Activated naive CD8-positive, alpha-beta T cell treated with anti-CD3 and anti-CD28 coated beads, Interleukin-2, amount 10 ng/mL, durations not matched to agents 7 days and 5 days (primary cell): ENCODE measurements around the gene RIT1. TPM values are rescaled to one million over a fixed set of nuclear protein-coding genes. Genes with fewer than 3 reads are reported as not detected.

Source experiments
- ATAC-seq: fragments of 150-1000 bp; cut with Tn5 transposase; one replicate; pipeline ENCODE4 v1.10.0; 2021; ENCODE audit warnings: low read depth, moderate library complexity
- POLR2A ChIA-PET: fragments of 350-600 bp; sonication (Branson Sonifier 250); formaldehyde crosslinking; loops from one replicate; lab custom pipeline; 2021; ENCODE audit warnings: antibody characterized with exemption; lab: Charles Lee
- DNase-seq: peaks from one replicate; pipeline ENCODE4 v3.0.0; 2021
- H3K27ac Mint-ChIP-seq: one replicate; pipeline ENCODE4 v1.8.0; 2022; ENCODE audit warnings: mild to moderate bottlenecking, mixed read lengths
- H3K27me3 Mint-ChIP-seq: one replicate; pipeline ENCODE4 v1.8.0; 2022; ENCODE audit warnings: mild to moderate bottlenecking, moderate library complexity, mixed read lengths
- H3K36me3 Mint-ChIP-seq: one replicate; pipeline ENCODE4 v1.8.0; 2021; ENCODE audit warnings: mild to moderate bottlenecking, mixed read lengths
- H3K4me1 Mint-ChIP-seq: one replicate; pipeline ENCODE4 v1.8.0; 2021; ENCODE audit warnings: mixed read lengths
- H3K4me3 Mint-ChIP-seq: one replicate; pipeline ENCODE4 v1.8.0; 2022; ENCODE audit warnings: mild to moderate bottlenecking, moderate library complexity, mixed read lengths
- H3K9me3 Mint-ChIP-seq: one replicate; pipeline ENCODE4 v1.8.0; 2021; ENCODE audit warnings: mixed read lengths
- total RNA-seq, 2 experiments: library from RNA; stranded (reverse); gene quantifications; one replicate each; pipeline ENCODE4 v1.2.3, GENCODE V29; 2021

The RIT1 gene
- total RNA-seq, 2 experiments from 2014 or later: 31.3 to 32.8 TPM

- POLR2A ChIA-PET: interaction anchor here (1.0 kb wide), 1 partner anchor 14 kb away, joined by 3 read pairs; no protein-coding TSS in a partner anchor
- no peaks in the 10 kb centered on the region for H3K27me3 Mint-ChIP-seq
- H3K27ac Mint-ChIP-seq: no peak overlapping the region
- DNase-seq (no peak), ATAC-seq (no peak)
- H3K4me1 Mint-ChIP-seq: no peaks in the 10 kb centered on the region
- H3K4me3 Mint-ChIP-seq: no peak overlapping the region
- no peaks in the 10 kb centered on the region for H3K9me3 Mint-ChIP-seq
- H3K36me3 Mint-ChIP-seq: no peaks in the 10 kb centered on the region
Observed at GRCh38 chr1:155882235-155882634, 28.9 kb downstream of the RIT1 start.

- POLR2A ChIA-PET: no interaction called here
- ATAC-seq (no peak), DNase-seq (no peak)
- Mint-ChIP-seq H3K27me3 (no peaks in the 10 kb centered on the region), H3K4me1 (no peaks in the 10 kb centered on the region), H3K4me3 (no peak overlapping the region), H3K36me3 (no peaks in the 10 kb centered on the region), H3K9me3 (no peaks in the 10 kb centered on the region), H3K27ac (no peak overlapping the region)
Observed at GRCh38 chr1:155880950-155881349, 30.2 kb downstream of the RIT1 start.

GRCh38 chr1:155880251-155880650 lies 30.9 kb downstream of the RIT1 start:
- ATAC-seq (no peak), DNase-seq (no peak)
- POLR2A ChIA-PET: no interaction called here
- H3K4me1 Mint-ChIP-seq: no peaks in the 10 kb centered on the region
- no peak overlapping the region for H3K27ac Mint-ChIP-seq
- H3K36me3 Mint-ChIP-seq: no peaks in the 10 kb centered on the region
- no peak overlapping the region for H3K4me3 Mint-ChIP-seq
- H3K27me3 Mint-ChIP-seq: no peaks in the 10 kb centered on the region
- no peaks in the 10 kb centered on the region for H3K9me3 Mint-ChIP-seq

- Mint-ChIP-seq H3K4me1 (no peaks in the 10 kb centered on the region), H3K4me3 (no peak overlapping the region), H3K9me3 (no peaks in the 10 kb centered on the region), H3K27me3 (no peaks in the 10 kb centered on the region), H3K27ac (no peak overlapping the region), H3K36me3 (no peaks in the 10 kb centered on the region)
- POLR2A ChIA-PET: no interaction called here
- no peak for ATAC-seq
- no peak for DNase-seq
Observed at GRCh38 chr1:155877945-155878344, 33.2 kb downstream of the RIT1 start.

GRCh38 chr1:155873860-155874259 lies 37.3 kb downstream of the RIT1 start:
- Mint-ChIP-seq H3K27ac (no peak overlapping the region), H3K4me3 (no peak overlapping the region)
- no peak for DNase-seq

GRCh38 chr1:155872527-155872926 lies 38.6 kb downstream of the RIT1 start:
- no peak overlapping the region for H3K27ac Mint-ChIP-seq
- no peaks in the 10 kb centered on the region for H3K27me3 Mint-ChIP-seq
- peaks cover 7% of the 10 kb centered on the region for H3K36me3 Mint-ChIP-seq
- peaks cover 5% of the 10 kb centered on the region for H3K4me1 Mint-ChIP-seq
- POLR2A ChIA-PET: no interaction called here
- no peak overlapping the region for H3K4me3 Mint-ChIP-seq
- no peak for DNase-seq
- H3K9me3 Mint-ChIP-seq: no peaks in the 10 kb centered on the region
- no peak for ATAC-seq

More at GRCh38 chr1:155873860-155874259, 37.3 kb downstream of the RIT1 start:
- ATAC-seq: no peak
- POLR2A ChIA-PET: no interaction called here
- Mint-ChIP-seq H3K9me3 (no peaks in the 10 kb centered on the region), H3K4me1 (peaks cover 2% of the 10 kb centered on the region), H3K36me3 (peaks cover 7% of the 10 kb centered on the region), H3K27me3 (no peaks in the 10 kb centered on the region)

- Mint-ChIP-seq H3K27ac (peak overlapping the region; percentile 34), H3K9me3 (no peaks in the 10 kb centered on the region), H3K4me3 (no peak overlapping the region), H3K27me3 (no peaks in the 10 kb centered on the region), H3K4me1 (peaks cover 5% of the 10 kb centered on the region), H3K36me3 (peaks cover 7% of the 10 kb centered on the region)
- ATAC-seq: no peak
- no peak for DNase-seq
- POLR2A ChIA-PET: interaction anchor here (0.6 kb wide), 1 partner anchor 384 kb away, joined by 4 read pairs; no protein-coding TSS in a partner anchor
Observed at GRCh38 chr1:155871390-155871789, 39.8 kb downstream of the RIT1 start.

- ATAC-seq (no peak), DNase-seq (no peak)
- H3K27me3 Mint-ChIP-seq: no peaks in the 10 kb centered on the region
- no peak overlapping the region for H3K27ac Mint-ChIP-seq
- H3K36me3 Mint-ChIP-seq: peaks cover 7% of the 10 kb centered on the region
- no peak overlapping the region for H3K4me3 Mint-ChIP-seq
- POLR2A ChIA-PET: no interaction called here
- H3K9me3 Mint-ChIP-seq: no peaks in the 10 kb centered on the region
- H3K4me1 Mint-ChIP-seq: peaks cover 5% of the 10 kb centered on the region
Observed at GRCh38 chr1:155867766-155868165, 43.4 kb downstream of the RIT1 start.

GRCh38 chr1:155864393-155864792 lies 46.8 kb downstream of the RIT1 start:
- Mint-ChIP-seq H3K36me3 (peaks cover 5% of the 10 kb centered on the region), H3K4me1 (peaks cover 17% of the 10 kb centered on the region), H3K27me3 (peaks cover 1% of the 10 kb centered on the region), H3K27ac (no peak overlapping the region), H3K4me3 (no peak overlapping the region), H3K9me3 (no peaks in the 10 kb centered on the region)
- POLR2A ChIA-PET: no interaction called here
- no peak for ATAC-seq
- no peak for DNase-seq

- ATAC-seq: no peak
- POLR2A ChIA-PET: no interaction called here
- Mint-ChIP-seq H3K4me1 (peaks cover 27% of the 10 kb centered on the region), H3K36me3 (peaks cover 7% of the 10 kb centered on the region), H3K27ac (no peak overlapping the region), H3K4me3 (no peak overlapping the region), H3K27me3 (peaks cover 1% of the 10 kb centered on the region), H3K9me3 (no peaks in the 10 kb centered on the region)
- DNase-seq: no peak
Observed at GRCh38 chr1:155861896-155862295, 49.3 kb downstream of the RIT1 start.

GRCh38 chr1:155860970-155861510 lies 50.1 kb downstream of the RIT1 start:
- Mint-ChIP-seq H3K36me3 (peaks cover 7% of the 10 kb centered on the region), H3K4me1 (peaks cover 32% of the 10 kb centered on the region), H3K27me3 (peaks cover 1% of the 10 kb centered on the region), H3K4me3 (peak overlapping the region; percentile 92), H3K27ac (peak overlapping the region; percentile 55), H3K9me3 (no peaks in the 10 kb centered on the region)
- ATAC-seq (no peak), DNase-seq (no peak)
- POLR2A ChIA-PET: no interaction called here

- H3K4me3 Mint-ChIP-seq: peak overlapping the region; percentile 92
Observed at GRCh38 chr1:155859881-155860871, 51.0 kb downstream of the RIT1 start.

GRCh38 chr1:155859234-155859829 lies 51.8 kb downstream of the RIT1 start, which contains the start of gene SYT11:
Gene SYT11 (plus strand): TSS chr1:155859567. CDS start chr1:155859762, 195 bp downstream.
- ATAC-seq: peak; percentile 69

More at GRCh38 chr1:155859881-155860871, 51.0 kb downstream of the RIT1 start:
- POLR2A ChIA-PET: interaction anchor here (1.0 to 1.2 kb wide), 2 partner anchors 33 to 75 kb away, joined by 3 to 4 read pairs; no protein-coding TSS in a partner anchor
- ATAC-seq (peak; percentile 25), DNase-seq (peak; percentile 69)
- H3K27me3 Mint-ChIP-seq: peaks cover 1% of the 10 kb centered on the region
- peak overlapping the region; percentile 90 for H3K27ac Mint-ChIP-seq
- H3K9me3 Mint-ChIP-seq: no peaks in the 10 kb centered on the region
- H3K36me3 Mint-ChIP-seq: peaks cover 7% of the 10 kb centered on the region
- peaks cover 35% of the 10 kb centered on the region for H3K4me1 Mint-ChIP-seq

More at GRCh38 chr1:155859234-155859829, 51.8 kb downstream of the RIT1 start, which contains the start of gene SYT11:
- Mint-ChIP-seq H3K9me3 (no peaks in the 10 kb centered on the region), H3K27me3 (peaks cover 1% of the 10 kb centered on the region), H3K4me3 (peak within 1 kb of the TSS; percentile 98), H3K27ac (peak within 1 kb of the TSS; percentile 90), H3K36me3 (peaks cover 7% of the 10 kb centered on the region), H3K4me1 (peaks cover 38% of the 10 kb centered on the region)
- POLR2A ChIA-PET: interaction anchor here (0.8 to 1.5 kb wide), 5 partner anchors 8 to 118 kb away, joined by 3 to 4 read pairs (median 3); partner anchors contain the start of gene KHDC4
- peak; percentile 88 for DNase-seq
